Astrocyte of the spinal cord (primary cell): Measurements from ENCODE around the gene HK1.

Experiments
- DNase-seq: peaks from one replicate; pipeline ENCODE4 v3.0.0; 2011; ENCODE audit warnings: low read depth, low spot score
- H3K4me3 ChIP-seq: 2 replicates; pipeline ENCODE4 v1.5.1; 2011; ENCODE audit warnings: low read depth, mild to moderate bottlenecking, low read length, moderate library complexity
- CTCF ChIP-seq: IDR thresholded peaks from 2 replicates; pipeline ENCODE4 v1.5.1; 2012; ENCODE audit warnings: low read depth, mild to moderate bottlenecking, low read length, inconsistent platforms
- in situ Hi-C: cut with HindIII; loops from 2 replicates; pipeline ENCODE4 v1.10.0; 2017; ENCODE audit warnings: low sequenced_read_pairs

HK1 gene

DNA sequence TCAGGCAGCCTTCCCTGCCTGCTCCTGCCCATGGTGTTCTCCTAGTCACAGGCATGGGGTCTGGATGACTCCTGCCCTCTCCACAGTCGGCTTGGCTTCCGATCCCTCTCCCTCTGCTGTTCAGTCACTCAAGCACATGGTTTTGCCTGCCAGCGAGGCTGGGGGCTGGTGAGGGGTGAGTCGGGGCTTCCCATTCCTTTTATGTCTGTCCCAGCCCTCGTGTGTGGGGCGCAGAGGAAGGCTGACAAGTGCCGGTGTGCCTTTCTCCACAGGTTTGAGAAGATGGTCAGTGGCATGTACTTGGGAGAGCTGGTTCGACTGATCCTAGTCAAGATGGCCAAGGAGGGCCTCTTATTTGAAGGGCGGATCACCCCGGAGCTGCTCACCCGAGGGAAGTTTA lies 98.4 kb downstream of the HK1 start:
- TF ChIP-seq CTCF = no peak

GRCh38 chr10:69377191-69377590 lies 98.9 kb downstream of the HK1 start:
- H3K4me3 ChIP-seq = no peak overlapping the region
- in situ Hi-C loops = no loop called here
- no peak for TF ChIP-seq CTCF
- DNase-seq = no peak

More for the DNA sequence above, 98.4 kb downstream of the HK1 start:
- DNase-seq = no peak
- in situ Hi-C loops = no loop called here
- H3K4me3 ChIP-seq = no peak overlapping the region

DNA sequence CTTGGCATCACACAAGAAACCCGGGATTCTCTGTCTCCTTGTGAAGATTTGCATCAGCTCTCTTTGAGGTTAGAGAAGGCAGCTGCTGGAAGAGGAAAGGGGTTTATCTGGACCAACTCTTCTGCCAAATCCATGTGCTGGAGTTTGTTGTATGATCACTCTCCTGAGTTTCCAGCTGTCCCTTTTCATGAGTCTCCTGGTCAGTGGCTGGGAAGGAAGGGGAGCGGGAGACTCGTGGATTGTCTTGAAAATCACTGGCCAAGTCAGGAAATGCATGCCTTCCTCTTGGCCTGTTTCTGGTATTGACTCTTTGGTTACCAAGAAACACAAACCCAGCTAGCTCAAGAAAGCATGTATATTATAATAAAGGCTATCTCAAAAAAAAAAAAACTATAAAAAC lies 99.6 kb downstream of the HK1 start:
- in situ Hi-C loops = no loop called here
- no peak for TF ChIP-seq CTCF
- DNase-seq = no peak
- no peak overlapping the region for H3K4me3 ChIP-seq

DNA sequence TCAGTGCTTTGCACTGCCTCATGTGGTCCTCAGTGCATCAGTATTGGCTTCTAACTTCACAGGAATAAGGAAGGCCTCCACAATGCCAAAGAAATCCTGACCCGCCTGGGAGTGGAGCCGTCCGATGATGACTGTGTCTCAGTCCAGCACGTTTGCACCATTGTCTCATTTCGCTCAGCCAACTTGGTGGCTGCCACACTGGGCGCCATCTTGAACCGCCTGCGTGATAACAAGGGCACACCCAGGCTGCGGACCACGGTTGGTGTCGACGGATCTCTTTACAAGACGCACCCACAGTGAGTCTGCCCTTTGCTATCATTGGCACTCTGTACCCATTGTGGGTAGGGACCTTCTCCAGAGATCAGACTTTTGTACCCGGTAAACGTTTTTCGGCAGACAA lies 101.5 kb downstream of the HK1 start:
- no peak for TF ChIP-seq CTCF
- no peak overlapping the region for H3K4me3 ChIP-seq
- no peak for DNase-seq
- in situ Hi-C loops = no loop called here

GRCh38 chr10:69382382-69383117 lies 104.3 kb downstream of the HK1 start:
- no peak overlapping the region for H3K4me3 ChIP-seq
- TF ChIP-seq CTCF = no peak
- in situ Hi-C loops = no loop called here
- DNase-seq = peak; percentile 91

- H3K4me3 ChIP-seq = no peak overlapping the region
- no peak for TF ChIP-seq CTCF
- DNase-seq = peak; percentile 43
- in situ Hi-C loops = no loop called here
Observed at GRCh38 chr10:69383558-69383957, 105.3 kb downstream of the HK1 start.
